NCI-H187 treated with DMSO at 0.1 percent for 48 hours (cell line): ENCODE results near the gene XRCC2.
"Not testable (repeated sequence)": the region's sequence is repeated elsewhere in the genome, so short reads cannot be mapped to it uniquely, and the experiment has no call there.

Source experiments
- DNase-seq: peaks from one replicate; lab custom pipeline; 2025; lab: John Stamatoyannopoulos, UW

XRCC2 gene

GRCh38 chr7:152663931-152664330, 12.0 kb downstream of the XRCC2 start:
- no peak for DNase-seq

- DNase-seq, result no peak
Measured at GRCh38 chr7:152663148-152663740, 12.7 kb downstream of the XRCC2 start.

- no peak for DNase-seq
Measured at GRCh38 chr7:152661479-152661878, 14.5 kb downstream of the XRCC2 start.

GRCh38 chr7:152660021-152660420, 15.9 kb downstream of the XRCC2 start:
- DNase-seq, result no peak

DNA sequence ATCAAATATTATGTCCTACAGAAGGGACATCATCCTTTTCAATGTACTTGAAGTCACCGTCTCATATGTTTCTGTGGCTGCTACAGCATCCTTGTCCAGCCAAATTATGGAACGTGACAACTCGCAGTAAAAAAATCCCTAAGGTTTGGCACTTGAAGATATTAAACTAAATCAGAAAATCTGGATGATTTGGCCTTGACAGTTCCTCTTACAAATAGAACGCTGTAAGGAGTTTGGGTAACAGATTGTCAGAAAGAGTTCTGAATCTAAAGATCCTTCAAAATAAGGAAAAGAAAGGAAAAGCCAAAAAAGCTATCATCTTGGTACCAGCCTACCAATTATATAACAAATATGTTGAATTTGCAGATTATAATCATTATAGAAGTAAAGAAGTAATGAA, 21.0 kb downstream of the XRCC2 start:
- DNase-seq, result no peak

- DNase-seq, result no peak
Measured at GRCh38 chr7:152649220-152649619, 26.7 kb downstream of the XRCC2 start.

DNA sequence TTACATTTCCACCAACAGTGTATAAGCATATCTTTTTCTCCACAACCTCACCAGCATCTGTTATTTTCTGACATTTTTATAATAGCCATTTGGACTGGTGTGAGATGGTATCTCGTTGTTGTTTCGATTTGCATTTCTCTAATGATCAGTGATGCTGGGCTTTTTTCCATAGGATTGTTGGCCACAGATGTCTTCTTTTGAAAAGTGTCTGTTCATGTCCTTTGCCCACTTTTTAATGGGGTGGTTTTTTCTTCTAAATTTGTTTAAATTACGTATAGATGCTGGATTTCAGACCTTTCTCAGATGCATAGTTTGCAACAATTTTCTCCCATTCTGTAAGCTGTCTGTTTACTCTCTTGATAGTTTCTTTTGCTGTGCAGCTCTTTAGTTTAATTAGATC, 28.9 kb downstream of the XRCC2 start:
- DNase-seq, result no peak

- DNase-seq, result not testable (repeated sequence)
Measured at GRCh38 chr7:152646579-152646978, 29.4 kb downstream of the XRCC2 start.

- no peak for DNase-seq
Measured at GRCh38 chr7:152643979-152644559, 31.9 kb downstream of the XRCC2 start.

DNA sequence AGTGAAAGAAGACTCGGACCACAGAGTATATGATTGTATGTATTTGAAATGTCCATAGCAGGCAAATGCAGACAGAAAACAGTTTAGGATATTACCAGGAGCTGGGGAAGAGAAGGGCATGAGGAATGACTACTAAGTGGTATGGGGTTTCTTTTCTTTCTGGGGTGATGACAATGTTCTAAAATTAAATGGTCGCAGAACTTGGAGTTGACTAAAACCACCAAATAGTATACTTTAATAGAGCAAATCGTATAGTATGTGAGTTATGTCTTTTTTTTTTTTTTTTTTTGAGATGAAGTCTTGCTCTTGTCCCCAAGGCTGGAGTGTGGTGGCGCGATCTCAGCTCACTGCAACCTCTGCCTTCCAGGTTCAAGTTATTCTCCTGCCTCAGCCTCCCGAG, 34.6 kb downstream of the XRCC2 start:
- DNase-seq, result no peak

DNA sequence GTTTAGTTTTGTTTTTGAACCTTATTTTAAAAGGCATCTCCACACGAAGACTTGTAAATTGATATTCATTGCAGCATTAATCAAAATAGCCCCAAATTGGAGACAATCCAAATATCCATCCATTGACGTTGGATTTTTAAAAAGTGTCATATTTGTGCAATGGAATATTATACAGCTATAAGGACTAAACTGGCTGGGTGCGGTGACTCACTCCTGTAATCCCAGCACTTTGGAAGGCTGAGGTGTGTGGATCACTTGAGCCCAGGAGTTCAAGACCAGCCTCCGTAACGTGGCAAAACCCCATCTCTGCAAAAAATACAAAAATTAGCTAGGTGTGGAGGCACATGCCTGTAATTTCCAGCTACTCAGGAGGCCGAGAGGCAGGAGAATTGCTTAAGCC, 35.1 kb downstream of the XRCC2 start:
- no peak for DNase-seq

DNA sequence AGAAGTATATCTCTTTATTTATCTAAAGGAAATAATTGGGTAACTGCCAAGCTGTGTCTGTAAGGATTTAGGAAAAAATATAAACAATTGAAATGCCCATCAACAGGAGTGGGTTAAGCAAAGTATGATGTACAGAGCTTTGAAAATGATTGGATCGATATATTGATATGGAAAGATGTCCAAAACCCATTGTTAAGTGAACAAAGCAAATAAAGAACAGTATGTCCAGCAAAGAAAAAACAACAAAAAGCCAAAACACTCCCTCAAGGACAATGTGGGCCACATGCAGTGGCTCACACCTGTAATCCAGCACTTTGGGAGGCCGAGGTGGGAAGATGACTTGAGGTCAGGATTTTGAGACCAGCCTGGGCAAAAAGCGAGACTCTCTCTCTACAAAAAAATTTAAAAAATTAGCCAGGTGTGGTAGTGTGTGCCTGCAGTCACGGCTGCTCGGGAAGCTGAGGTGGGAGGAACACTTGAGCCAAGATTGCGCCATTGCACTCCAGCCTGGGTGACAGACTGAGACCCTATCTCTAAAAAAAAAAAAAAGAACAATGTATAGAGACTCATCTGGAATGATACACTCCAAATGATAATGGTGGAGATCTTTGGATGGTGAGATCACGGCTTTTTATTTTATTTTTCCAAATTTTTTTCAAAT, 37.9 kb downstream of the XRCC2 start:
- DNase-seq, result no peak

GRCh38 chr7:152637161-152637560, 38.8 kb downstream of the XRCC2 start:
- DNase-seq, result no peak

- DNase-seq, result no peak
Measured at GRCh38 chr7:152636441-152636840, 39.5 kb downstream of the XRCC2 start.

- DNase-seq, result no peak
Measured at GRCh38 chr7:152633504-152633903, 42.4 kb downstream of the XRCC2 start.

- DNase-seq, result no peak
Measured at GRCh38 chr7:152633072-152633471, 42.9 kb downstream of the XRCC2 start.

DNA sequence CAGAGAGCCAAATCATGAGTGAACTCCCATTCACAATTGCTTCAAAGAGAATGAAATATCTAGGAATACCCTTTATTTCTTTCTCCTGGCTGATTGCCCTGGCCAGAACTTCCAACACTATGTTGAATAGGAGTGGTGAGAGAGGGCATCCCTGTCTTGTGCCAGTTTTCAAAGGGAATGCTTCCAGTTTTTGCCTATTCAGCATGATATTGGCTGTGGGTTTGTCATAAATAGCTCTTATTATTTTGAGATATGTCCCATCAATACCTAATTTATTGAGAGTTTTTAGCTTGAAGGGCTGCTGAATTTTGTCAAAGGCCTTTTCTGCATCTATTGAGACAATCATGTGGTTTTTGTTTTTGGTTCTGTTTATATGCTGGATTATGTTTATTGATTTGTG, 47.2 kb downstream of the XRCC2 start:
- not testable (repeated sequence) for DNase-seq

GRCh38 chr7:152624228-152624627, 51.7 kb downstream of the XRCC2 start:
- DNase-seq, result no peak

DNA sequence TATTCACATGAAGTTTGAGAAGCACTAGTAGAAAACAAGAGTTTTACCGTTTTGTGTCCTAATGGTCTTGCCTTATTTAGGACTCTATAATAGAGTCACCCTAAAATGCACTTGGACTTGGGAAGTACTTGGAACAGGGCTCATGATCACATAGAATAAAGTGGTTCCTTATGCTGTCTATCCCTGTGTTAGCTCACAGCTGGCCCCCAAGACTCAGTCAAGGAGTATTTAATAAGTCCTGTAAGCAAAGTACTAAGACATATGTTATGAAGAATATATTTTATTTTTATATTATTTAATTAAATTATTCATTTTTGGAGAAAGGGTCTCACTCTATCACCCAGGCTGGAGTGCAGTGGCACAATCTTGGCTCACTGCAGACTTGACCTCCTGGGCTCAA, 54.5 kb downstream of the XRCC2 start:
- DNase-seq, result no peak

GRCh38 chr7:152619027-152619739, 56.8 kb downstream of the XRCC2 start:
- no peak for DNase-seq

DNA sequence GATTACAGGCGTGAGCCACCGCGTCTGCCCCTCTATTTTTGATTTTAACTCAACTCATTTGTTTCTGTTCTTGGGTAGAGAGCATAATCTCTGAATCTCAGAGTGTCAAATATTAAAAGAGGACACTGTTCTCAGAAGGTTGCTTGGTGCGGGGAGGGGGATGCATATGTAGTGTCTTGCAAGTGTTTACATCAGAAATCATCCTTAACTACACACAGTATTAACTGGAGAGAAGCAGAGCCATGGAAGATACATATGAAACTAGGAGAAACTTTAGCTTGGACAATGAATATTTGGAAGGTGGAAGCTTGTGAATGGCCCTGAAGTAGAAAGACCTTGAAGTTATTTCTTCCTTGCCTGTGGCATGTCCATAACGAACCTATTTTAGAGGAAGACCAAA, 57.5 kb downstream of the XRCC2 start:
- no peak for DNase-seq

- no peak for DNase-seq
Measured at GRCh38 chr7:152617056-152617455, 58.9 kb downstream of the XRCC2 start.
